ENCODE data around the gene TP53I13. TPM values are rescaled to one million over a fixed set of nuclear protein-coding genes. Genes with fewer than 3 reads are reported as not detected.

The TP53I13 gene
- total and polyA plus RNA-seq, 2 of the 13 experiments (the other 11 are each of a cell fraction or from before 2014, with no cell fraction given) = 16.9 to 25.7 TPM

GRCh38 chr17:29592850-29593551, 24.5 kb downstream of the TP53I13 start, which contains the start of gene ANKRD13B (continued):
- peak; percentile 48 for TF ChIP-seq PATZ1 (CRISPR knock-in tag; IDR thresholded peaks at IDR 0.05)
- peak; percentile 2; the same call in 1 of the 2 replicates for TF ChIP-seq SAP130 (CRISPR knock-in tag; IDR thresholded peaks at IDR 0.05; ENCODE audit: low read depth)
- no peak for TF ChIP-seq ATM (IDR thresholded peaks at IDR 0.05; ENCODE audit: borderline replicate concordance)
- no peak for TF ChIP-seq SNAPC5 (CRISPR knock-in tag; IDR thresholded peaks at IDR 0.05; ENCODE audit: borderline replicate concordance)
- TF ChIP-seq KLF6 (CRISPR knock-in tag; IDR thresholded peaks at IDR 0.05) = no peak
- no peak for TF ChIP-seq LCORL (IDR thresholded peaks at IDR 0.05)
- TF ChIP-seq LCORL (CRISPR knock-in tag; IDR thresholded peaks at IDR 0.05) = no peak
- TF ChIP-seq ZNF790 (CRISPR knock-in tag; IDR thresholded peaks at IDR 0.05; ENCODE audit: borderline replicate concordance) = no peak
- TF ChIP-seq ZMAT5 (CRISPR knock-in tag; IDR thresholded peaks at IDR 0.05; ENCODE audit: borderline replicate concordance, low read depth) = no peak
- TF ChIP-seq HCFC1 (IDR thresholded peaks at IDR 0.05; ENCODE audit: low read depth, low read length) = peak; percentile 54
- TF ChIP-seq ZKSCAN5 (CRISPR knock-in tag; IDR thresholded peaks at IDR 0.05) = no peak
- TF ChIP-seq IRF2 (CRISPR knock-in tag; IDR thresholded peaks at IDR 0.05) = no peak
- TF ChIP-seq REST (IDR thresholded peaks at IDR 0.05; ENCODE audit: borderline replicate concordance in 1 of 2, low read depth in 1 of 2, low read length in 2 of 2) = no peak; a peak in 1 of 4 replicates
- 0 out of 2 replicates have a peak, but pooled peaks have one; percentile 16 for TF ChIP-seq RXRA (CRISPR knock-in tag; IDR thresholded peaks at IDR 0.05)
- no peak for TF ChIP-seq LRRFIP1 (CRISPR knock-in tag; conservative IDR thresholded peaks at IDR 0.05)

All from HepG2 (cell line).